NCI-H1417 (cell line): Measurements from ENCODE around the gene NPEPPS.
"Not testable (repeated sequence)": the region's sequence is repeated elsewhere in the genome, so short reads cannot be mapped to it uniquely, and the experiment has no call there.

Source experiments
- DNase-seq, 3 experiments: peaks; one replicate each; lab custom pipeline; 2025; lab: John Stamatoyannopoulos, UW

NPEPPS gene

GRCh38 chr17:47560517-47561043, 29.7 kb downstream of the NPEPPS start:
- DNase-seq: not testable (repeated sequence)

- DNase-seq: not testable (repeated sequence)
These were observed 30.9 kb downstream of the NPEPPS start for GRCh38 chr17:47561698-47562405.

GRCh38 chr17:47562406-47562705, 31.4 kb downstream of the NPEPPS start:
- not testable (repeated sequence) for DNase-seq

GRCh38 chr17:47567261-47567660, 36.4 kb downstream of the NPEPPS start:
- DNase-seq: not testable (repeated sequence)

GRCh38 chr17:47572561-47572960, 41.7 kb downstream of the NPEPPS start:
- not testable (repeated sequence) for DNase-seq

GRCh38 chr17:47582416-47582815, 51.5 kb downstream of the NPEPPS start:
- DNase-seq: not testable (repeated sequence)

GRCh38 chr17:47586378-47587055, 55.6 kb downstream of the NPEPPS start:
- DNase-seq: not testable (repeated sequence)

- DNase-seq: not testable (repeated sequence)
These were observed 62.6 kb downstream of the NPEPPS start for GRCh38 chr17:47593522-47593921.

- DNase-seq: peak in 1 of 3 experiments; percentile 55
These were observed 73.1 kb downstream of the NPEPPS start for GRCh38 chr17:47603830-47604597.

GRCh38 chr17:47604598-47604927, 73.7 kb downstream of the NPEPPS start:
- DNase-seq: peak in 2 of 3 experiments; percentile 35 to 80

GRCh38 chr17:47605011-47605410, 74.1 kb downstream of the NPEPPS start:
- no peak for DNase-seq

GRCh38 chr17:47607481-47607880, 76.6 kb downstream of the NPEPPS start:
- no peak for DNase-seq

GRCh38 chr17:47611372-47612350, 80.8 kb downstream of the NPEPPS start:
- DNase-seq: no peak

- peak; percentile 19 to 70 (median 43) for DNase-seq
These were observed 85.0 kb downstream of the NPEPPS start for GRCh38 chr17:47615766-47616424.

- peak in 1 of 3 experiments; percentile 7 for DNase-seq
These were observed 87.5 kb downstream of the NPEPPS start for GRCh38 chr17:47618410-47618809.

- DNase-seq: peak in 2 of 3 experiments; percentile 40 to 65
These were observed 89.8 kb downstream of the NPEPPS start for GRCh38 chr17:47620503-47621245.

- DNase-seq: no peak
These were observed 90.6 kb downstream of the NPEPPS start for GRCh38 chr17:47621293-47622179.

GRCh38 chr17:47622180-47622549, 91.3 kb downstream of the NPEPPS start:
- DNase-seq: no peak

GRCh38 chr17:47624727-47625068, 93.8 kb downstream of the NPEPPS start:
- no peak for DNase-seq
